Right lung (tissue), 5 donors: Measurements from ENCODE around the gene SMG6. TPM values are rescaled to one million over a fixed set of nuclear protein-coding genes. Genes with fewer than 3 reads are reported as not detected.
A peak's percentile ranks its signal among the peaks of the same experiment; 100 is the strongest.

Source experiments
- DNase-seq, 2 donors: peaks; one replicate each; pipeline ENCODE4 v3.0.0-alpha.2; 2013
- polyA plus RNA-seq, 5 donors: library from polyadenylated mRNA; unstranded; fragments of 120-200 nt; gene quantifications; one replicate each; pipeline versions ENCODE4 v1.2.1 to v1.2.3, GENCODE V29; 2013; ENCODE audit warnings: inconsistent platforms in 1 of 5, low replicate concordance in 1 of 5; ENCODE audit not compliant: insufficient read length in 5 of 5, insufficient read depth in 1 of 5

SMG6 gene
- polyA plus RNA-seq, 5 donors, result 30.9 to 42.6 (median 35.7) TPM

GRCh38 chr17:2110436-2110835, 193.1 kb downstream of the SMG6 start:
- peak; percentile 66 to 68 for DNase-seq

- no peak for DNase-seq
Observed at GRCh38 chr17:2108170-2108569, 195.4 kb downstream of the SMG6 start.

- no peak for DNase-seq
Observed at GRCh38 chr17:2107506-2107905, 196.1 kb downstream of the SMG6 start.

- no peak for DNase-seq
Observed at GRCh38 chr17:2107050-2107449, 196.5 kb downstream of the SMG6 start.

GRCh38 chr17:2106308-2106955, 197.2 kb downstream of the SMG6 start:
- DNase-seq, result no peak

- no peak for DNase-seq
Observed at GRCh38 chr17:2105663-2106062, 197.9 kb downstream of the SMG6 start.

GRCh38 chr17:2102931-2103809, 200.4 kb downstream of the SMG6 start:
- no peak for DNase-seq

- DNase-seq, result no peak
Observed at GRCh38 chr17:2101448-2102257, 201.9 kb downstream of the SMG6 start.

- no peak for DNase-seq
Observed at GRCh38 chr17:2095536-2095910, 208.1 kb downstream of the SMG6 start.

- DNase-seq, result no peak
Observed at GRCh38 chr17:2094891-2095535, 208.6 kb downstream of the SMG6 start.

GRCh38 chr17:2093349-2093748, 210.2 kb downstream of the SMG6 start:
- no peak for DNase-seq

GRCh38 chr17:2092253-2092652, 211.3 kb downstream of the SMG6 start:
- DNase-seq, result no peak

- no peak for DNase-seq
Observed at GRCh38 chr17:2090804-2091534, 212.6 kb downstream of the SMG6 start.

- DNase-seq, result no peak
Observed at GRCh38 chr17:2090210-2090641, 213.4 kb downstream of the SMG6 start.

GRCh38 chr17:2089021-2089422, 214.6 kb downstream of the SMG6 start:
- DNase-seq, result no peak

- DNase-seq, result no peak
Observed at GRCh38 chr17:2087597-2088211, 215.9 kb downstream of the SMG6 start.

GRCh38 chr17:2086306-2086705, 217.3 kb downstream of the SMG6 start:
- DNase-seq, result no peak

- DNase-seq, result no peak
Observed at GRCh38 chr17:2085648-2085949, 218.0 kb downstream of the SMG6 start.

GRCh38 chr17:2084766-2085647, 218.6 kb downstream of the SMG6 start:
- DNase-seq, result no peak
